DND-41 (cell line): ENCODE data around the gene LILRB2.
"Not testable (repeated sequence)": the region's sequence is repeated elsewhere in the genome, so short reads cannot be mapped to it uniquely, and the experiment has no call there.

Source experiments
- CTCF ChIP-seq: IDR thresholded peaks from 2 replicates; pipeline ENCODE4 v1.5.1; 2012; ENCODE audit warnings: borderline replicate concordance, low read length, moderate library complexity, mild to moderate bottlenecking; ENCODE audit not compliant: poor library complexity, severe bottlenecking; ENCODE audit errors: extremely low read depth
- EZH2 ChIP-seq: IDR thresholded peaks from 3 replicates; pipeline ENCODE4 v1.6.1; 2012; ENCODE audit warnings: borderline replicate concordance, low read depth, mild to moderate bottlenecking, moderate library complexity, low read length, inconsistent platforms; ENCODE audit not compliant: severe bottlenecking

- TF ChIP-seq CTCF, EZH2: not testable (repeated sequence)
Observed at GRCh38 chr19:54223937-54224281, 57.0 kb downstream of the LILRB2 start.
